ENCODE results near the gene KNSTRN.
A peak's percentile ranks its signal among the peaks of the same experiment; 100 is the strongest.

Gene KNSTRN

GRCh38 chr15:40368719-40369473 is 13.6 kb upstream of the KNSTRN start:
- H3K27me3 Mint-ChIP-seq = no peaks in the 10 kb centered on the region
- H3K36me3 Mint-ChIP-seq = no peaks in the 10 kb centered on the region
- H3K4me1 Mint-ChIP-seq = peaks cover 29% of the 10 kb centered on the region
- H3K4me3 Mint-ChIP-seq = peak overlapping the region; percentile 74
- H3K9me3 Mint-ChIP-seq = no peaks in the 10 kb centered on the region
- H3K27ac Mint-ChIP-seq = no peak overlapping the region

- H3K36me3 Mint-ChIP-seq = no peaks in the 10 kb centered on the region
- peaks cover 29% of the 10 kb centered on the region for H3K4me1 Mint-ChIP-seq
- H3K9me3 Mint-ChIP-seq = no peaks in the 10 kb centered on the region
- H3K27me3 Mint-ChIP-seq = no peaks in the 10 kb centered on the region
- H3K27ac Mint-ChIP-seq = no peak overlapping the region
- H3K4me3 Mint-ChIP-seq = peak overlapping the region; percentile 74
Observed at GRCh38 chr15:40369474-40369869, 13.0 kb upstream of the KNSTRN start.

DNA sequence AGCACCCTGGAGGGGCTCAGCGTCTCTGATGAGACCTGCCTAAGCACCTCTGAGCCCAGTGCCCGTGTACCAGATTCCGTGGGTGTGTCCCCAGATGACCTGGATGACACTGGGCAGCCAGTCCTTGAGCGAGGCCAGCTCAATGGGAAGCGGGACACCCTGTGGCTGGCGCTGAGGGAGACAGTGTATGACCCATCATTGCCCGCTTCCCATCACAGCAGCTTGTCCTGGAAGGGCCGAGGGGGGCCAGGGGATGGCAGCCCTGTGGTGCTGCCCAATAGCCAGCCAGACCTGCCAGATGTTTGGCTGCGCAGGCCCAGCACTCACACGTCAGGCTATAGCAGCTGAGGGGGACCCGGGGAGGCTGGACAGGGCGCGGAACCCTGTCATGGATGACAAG is 12.6 kb upstream of the KNSTRN start:
- Mint-ChIP-seq H3K9me3 (no peaks in the 10 kb centered on the region), H3K4me3 (no peak overlapping the region), H3K27me3 (no peaks in the 10 kb centered on the region), H3K36me3 (no peaks in the 10 kb centered on the region), H3K4me1 (peaks cover 29% of the 10 kb centered on the region), H3K27ac (no peak overlapping the region)

DNA sequence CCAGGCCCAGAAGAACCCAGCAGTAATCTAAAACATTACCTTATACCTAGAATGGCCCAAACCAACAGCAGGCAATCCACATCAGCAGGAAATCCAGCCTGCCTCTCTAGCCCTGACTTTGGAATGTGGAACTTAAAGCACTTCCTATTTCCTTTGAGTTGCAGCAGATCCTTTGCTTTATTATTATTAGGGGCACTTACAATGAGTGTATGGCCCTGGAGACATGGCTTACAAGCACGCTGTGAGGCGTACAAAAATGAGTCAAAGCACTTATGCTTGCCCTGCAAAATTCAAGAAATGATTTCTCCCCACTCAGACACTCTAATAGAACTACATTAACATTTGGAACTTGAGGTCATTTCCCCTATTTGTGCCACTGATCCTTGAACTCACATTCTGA is 9.5 kb upstream of the KNSTRN start:
- Mint-ChIP-seq H3K9me3 (no peaks in the 10 kb centered on the region), H3K27ac (no peak overlapping the region), H3K4me3 (no peak overlapping the region), H3K36me3 (no peaks in the 10 kb centered on the region), H3K4me1 (peaks cover 4% of the 10 kb centered on the region), H3K27me3 (no peaks in the 10 kb centered on the region)

DNA sequence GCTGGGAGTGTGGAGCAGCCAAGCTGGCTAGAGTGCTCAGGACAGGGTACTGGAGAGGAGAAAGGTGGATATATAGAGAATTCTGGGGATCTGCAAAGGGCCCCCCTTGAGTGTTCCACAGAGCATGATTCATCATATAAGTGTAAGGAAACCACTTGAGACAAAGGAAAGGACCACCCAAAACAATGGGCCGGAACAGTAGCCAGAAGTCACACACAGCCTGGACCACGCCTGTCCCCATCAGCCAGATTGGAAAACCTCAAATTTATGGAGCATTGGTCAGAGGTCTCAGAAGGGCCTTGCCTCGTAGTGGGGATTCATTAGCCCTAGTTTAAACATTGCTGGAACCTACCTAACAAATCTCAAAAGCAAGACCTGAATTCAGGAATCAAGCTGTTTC is 4.9 kb upstream of the KNSTRN start:
- H3K4me1 Mint-ChIP-seq = peaks cover 2% of the 10 kb centered on the region
- no peaks in the 10 kb centered on the region for H3K9me3 Mint-ChIP-seq
- H3K27me3 Mint-ChIP-seq = no peaks in the 10 kb centered on the region
- H3K27ac Mint-ChIP-seq = no peak overlapping the region
- no peak overlapping the region for H3K4me3 Mint-ChIP-seq
- H3K36me3 Mint-ChIP-seq = no peaks in the 10 kb centered on the region

DNA sequence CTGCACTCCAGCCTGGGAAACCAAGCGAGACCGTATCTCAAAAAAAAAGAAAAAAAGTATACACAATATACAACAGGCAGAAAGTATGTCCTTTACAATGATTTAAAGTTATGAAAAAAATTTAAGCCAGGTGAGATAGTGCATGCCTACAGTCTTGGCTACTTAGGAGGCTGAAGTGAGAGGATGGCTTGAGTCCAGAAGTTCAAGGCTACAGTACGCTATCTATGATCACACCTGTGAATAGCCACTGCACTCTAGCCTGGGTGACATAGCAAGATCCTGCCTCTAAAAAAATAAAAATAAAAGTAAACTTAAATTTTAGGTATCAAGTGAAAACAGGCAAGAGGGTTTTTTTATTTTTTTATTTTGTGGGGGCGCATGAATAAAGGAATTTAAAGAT is 3.1 kb upstream of the KNSTRN start:
- no peak overlapping the region for H3K4me3 Mint-ChIP-seq
- H3K27ac Mint-ChIP-seq = no peak overlapping the region
- H3K27me3 Mint-ChIP-seq = no peaks in the 10 kb centered on the region
- H3K9me3 Mint-ChIP-seq = no peaks in the 10 kb centered on the region
- peaks cover 13% of the 10 kb centered on the region for H3K4me1 Mint-ChIP-seq
- H3K36me3 Mint-ChIP-seq = peaks cover 2% of the 10 kb centered on the region

GRCh38 chr15:40379853-40380252 is 2.7 kb upstream of the KNSTRN start:
- Mint-ChIP-seq H3K36me3 (peaks cover 2% of the 10 kb centered on the region), H3K4me1 (peaks cover 18% of the 10 kb centered on the region), H3K4me3 (no peak overlapping the region), H3K9me3 (no peaks in the 10 kb centered on the region), H3K27me3 (no peaks in the 10 kb centered on the region), H3K27ac (no peak overlapping the region)

DNA sequence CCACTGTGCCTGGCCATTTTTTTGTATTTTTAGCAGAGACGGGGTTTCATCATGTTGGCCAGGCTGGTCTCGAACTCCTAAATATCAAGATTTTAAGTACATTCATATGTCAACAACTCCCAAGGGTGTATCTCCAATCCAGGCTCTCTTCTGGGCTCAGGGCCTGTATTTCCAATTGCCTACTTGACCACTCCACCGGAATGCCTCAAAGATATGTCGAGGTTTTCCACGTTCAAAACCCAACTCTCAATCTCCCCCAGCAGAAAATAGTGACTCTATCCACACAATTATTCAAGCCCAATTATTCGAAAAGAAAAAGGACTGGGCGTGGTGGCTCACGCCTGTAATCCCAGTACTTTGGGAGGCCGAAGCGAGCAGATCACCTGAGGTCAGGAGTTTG is 1.9 kb upstream of the KNSTRN start:
- H3K9me3 Mint-ChIP-seq = no peaks in the 10 kb centered on the region
- H3K27me3 Mint-ChIP-seq = no peaks in the 10 kb centered on the region
- peaks cover 2% of the 10 kb centered on the region for H3K36me3 Mint-ChIP-seq
- no peak overlapping the region for H3K27ac Mint-ChIP-seq
- H3K4me1 Mint-ChIP-seq = peaks cover 24% of the 10 kb centered on the region
- no peak overlapping the region for H3K4me3 Mint-ChIP-seq

DNA sequence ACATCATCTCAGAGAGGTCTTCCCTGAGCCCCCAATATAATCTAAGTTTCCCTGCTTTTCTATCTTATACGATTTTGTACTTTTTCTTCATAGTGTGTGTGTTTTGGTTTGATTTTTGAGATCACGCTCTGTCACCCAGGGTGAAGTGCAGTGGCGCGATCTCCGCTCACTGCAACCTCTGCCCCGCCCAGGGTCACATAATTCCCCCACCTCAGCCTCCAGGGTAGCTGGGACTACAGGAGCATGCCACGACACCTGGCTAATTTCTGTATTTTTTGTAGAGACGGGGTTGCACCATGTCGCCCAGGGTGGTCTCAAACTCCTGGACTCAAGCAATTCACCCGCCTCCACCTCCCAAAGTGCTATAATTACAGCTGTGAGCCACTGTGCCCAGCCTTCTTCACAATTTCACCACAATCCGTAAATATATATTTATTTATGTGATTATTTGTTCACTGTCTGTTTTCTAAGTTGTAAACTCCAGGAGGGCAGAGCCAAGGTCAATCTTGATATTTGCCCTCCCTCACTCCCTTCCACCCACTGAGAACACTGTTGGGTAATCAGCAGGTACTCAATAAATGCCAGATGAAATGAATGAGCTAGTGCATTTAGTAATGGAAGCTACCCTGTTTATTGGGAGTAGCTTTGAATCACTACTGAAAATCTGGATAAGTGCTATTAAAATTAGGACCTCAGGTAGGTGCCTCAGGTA is 547 bp upstream of the KNSTRN start:
- Mint-ChIP-seq H3K4me1 (peaks cover 24% of the 10 kb centered on the region), H3K36me3 (peaks cover 2% of the 10 kb centered on the region), H3K9me3 (no peaks in the 10 kb centered on the region), H3K27ac (no peak overlapping the region), H3K4me3 (no peak overlapping the region), H3K27me3 (no peaks in the 10 kb centered on the region)

DNA sequence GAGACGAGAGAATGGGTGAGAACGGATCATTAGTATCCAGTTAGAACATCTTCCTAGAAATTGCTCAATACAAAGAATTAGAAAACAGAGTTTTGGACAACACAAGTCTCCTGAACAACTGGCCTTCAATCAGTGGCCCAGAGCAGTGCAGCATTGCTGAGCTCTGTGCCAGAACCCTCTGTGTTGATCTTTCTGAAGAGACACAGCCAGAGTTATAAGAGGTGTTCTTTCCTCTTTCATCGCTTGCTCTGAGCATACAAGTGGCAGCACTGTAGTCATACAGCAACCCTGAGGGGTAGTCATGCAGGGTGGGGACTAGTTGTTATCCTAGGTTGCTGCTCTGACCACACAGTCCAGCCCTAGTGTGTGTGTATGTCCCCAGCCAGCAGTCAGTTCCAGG is 4.0 kb downstream of the KNSTRN start:
- no peaks in the 10 kb centered on the region for H3K27me3 Mint-ChIP-seq
- H3K4me1 Mint-ChIP-seq = peaks cover 24% of the 10 kb centered on the region
- H3K27ac Mint-ChIP-seq = no peak overlapping the region
- H3K9me3 Mint-ChIP-seq = no peaks in the 10 kb centered on the region
- H3K36me3 Mint-ChIP-seq = peaks cover 12% of the 10 kb centered on the region
- H3K4me3 Mint-ChIP-seq = no peak overlapping the region

GRCh38 chr15:40388941-40389823 is 6.7 kb downstream of the KNSTRN start:
- Mint-ChIP-seq H3K27ac (no peak overlapping the region), H3K4me3 (no peak overlapping the region), H3K4me1 (peaks cover 11% of the 10 kb centered on the region), H3K27me3 (no peaks in the 10 kb centered on the region), H3K36me3 (peaks cover 15% of the 10 kb centered on the region), H3K9me3 (no peaks in the 10 kb centered on the region)

DNA sequence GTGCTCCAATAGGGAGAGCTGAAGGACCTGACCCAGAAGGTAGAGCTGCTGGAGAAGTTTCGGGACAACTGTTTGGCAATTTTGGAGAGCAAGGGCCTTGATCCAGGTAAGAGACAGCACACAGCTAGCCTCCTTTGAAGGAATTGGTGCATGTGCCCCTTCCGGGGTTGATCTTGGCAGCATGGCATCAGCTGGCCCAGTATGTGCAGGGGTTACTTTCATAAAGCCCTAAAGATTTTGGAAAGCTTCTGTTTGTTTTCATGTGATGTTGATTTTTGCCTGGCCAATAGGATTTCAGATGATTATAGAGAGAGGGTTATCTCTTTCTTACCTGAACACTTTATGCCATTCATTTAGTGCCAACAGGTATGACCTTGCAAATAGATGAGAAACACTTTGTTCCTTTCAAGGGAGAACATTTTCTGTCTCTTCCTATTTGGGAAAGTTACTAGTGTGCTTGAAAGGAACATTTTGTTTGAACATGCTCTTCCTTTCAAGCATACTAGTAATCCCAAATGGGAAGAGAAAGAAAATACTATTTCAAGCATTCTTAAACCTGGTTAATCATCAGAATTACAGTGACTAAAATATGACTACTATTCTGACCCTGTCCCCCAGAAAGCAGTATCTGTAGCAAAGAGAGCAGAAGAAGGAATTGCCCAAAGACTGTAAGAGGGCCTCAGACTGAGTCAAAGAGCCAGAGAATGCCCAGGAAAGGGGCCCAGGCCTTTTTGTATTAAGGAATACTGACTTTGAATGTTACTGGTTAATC is 7.5 kb downstream of the KNSTRN start:
- no peak overlapping the region for H3K4me3 Mint-ChIP-seq
- no peak overlapping the region for H3K27ac Mint-ChIP-seq
- no peaks in the 10 kb centered on the region for H3K27me3 Mint-ChIP-seq
- H3K4me1 Mint-ChIP-seq = peaks cover 4% of the 10 kb centered on the region
- peaks cover 15% of the 10 kb centered on the region for H3K36me3 Mint-ChIP-seq
- H3K9me3 Mint-ChIP-seq = no peaks in the 10 kb centered on the region

DNA sequence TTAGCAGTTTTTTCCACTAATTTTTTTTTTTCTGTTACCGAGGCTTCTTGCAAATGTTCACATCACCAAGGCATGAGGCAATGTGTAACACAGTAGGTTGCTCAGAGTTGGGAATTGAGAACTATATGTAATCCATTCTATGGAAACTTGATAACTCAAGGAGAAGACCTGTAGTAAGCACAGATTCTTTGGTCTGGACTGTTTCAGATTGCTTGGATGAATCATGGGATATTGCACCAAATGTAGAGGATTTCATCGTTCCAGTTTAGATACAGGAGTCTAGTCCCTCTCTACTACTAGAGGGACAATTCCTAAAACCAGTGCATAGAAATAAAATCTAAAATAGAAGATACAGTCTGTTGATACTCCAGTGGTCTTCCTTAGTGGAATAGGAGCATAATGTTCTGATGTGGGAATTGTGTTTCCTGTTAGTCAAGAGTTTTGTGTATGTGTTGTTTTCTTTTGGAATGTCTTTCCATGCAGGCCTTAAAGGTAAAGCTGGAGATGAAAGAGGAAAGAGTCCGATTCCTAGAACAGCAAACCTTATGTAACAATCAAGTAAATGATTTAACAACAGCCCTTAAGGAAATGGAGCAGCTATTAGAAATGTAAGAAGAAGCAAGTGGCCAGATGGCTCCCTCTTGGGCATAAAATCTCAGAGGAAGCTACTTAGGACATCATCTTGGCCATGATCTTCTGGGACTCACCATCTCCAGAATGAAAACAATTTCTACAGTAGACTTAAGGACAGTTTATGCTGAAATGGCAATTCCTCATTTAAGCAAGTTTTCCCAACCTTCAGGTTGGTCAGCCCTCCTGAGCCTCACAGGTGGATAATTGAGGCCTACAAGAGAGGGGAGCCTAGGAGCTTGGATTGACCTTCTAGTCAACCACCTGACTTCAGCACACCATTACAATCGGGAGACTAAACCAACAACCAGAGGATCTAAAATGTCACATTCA is 10.7 kb downstream of the KNSTRN start:
- H3K4me1 Mint-ChIP-seq = peaks cover 8% of the 10 kb centered on the region
- no peak overlapping the region for H3K27ac Mint-ChIP-seq
- H3K27me3 Mint-ChIP-seq = no peaks in the 10 kb centered on the region
- H3K4me3 Mint-ChIP-seq = no peak overlapping the region
- H3K9me3 Mint-ChIP-seq = no peaks in the 10 kb centered on the region
- H3K36me3 Mint-ChIP-seq = peaks cover 13% of the 10 kb centered on the region

DNA sequence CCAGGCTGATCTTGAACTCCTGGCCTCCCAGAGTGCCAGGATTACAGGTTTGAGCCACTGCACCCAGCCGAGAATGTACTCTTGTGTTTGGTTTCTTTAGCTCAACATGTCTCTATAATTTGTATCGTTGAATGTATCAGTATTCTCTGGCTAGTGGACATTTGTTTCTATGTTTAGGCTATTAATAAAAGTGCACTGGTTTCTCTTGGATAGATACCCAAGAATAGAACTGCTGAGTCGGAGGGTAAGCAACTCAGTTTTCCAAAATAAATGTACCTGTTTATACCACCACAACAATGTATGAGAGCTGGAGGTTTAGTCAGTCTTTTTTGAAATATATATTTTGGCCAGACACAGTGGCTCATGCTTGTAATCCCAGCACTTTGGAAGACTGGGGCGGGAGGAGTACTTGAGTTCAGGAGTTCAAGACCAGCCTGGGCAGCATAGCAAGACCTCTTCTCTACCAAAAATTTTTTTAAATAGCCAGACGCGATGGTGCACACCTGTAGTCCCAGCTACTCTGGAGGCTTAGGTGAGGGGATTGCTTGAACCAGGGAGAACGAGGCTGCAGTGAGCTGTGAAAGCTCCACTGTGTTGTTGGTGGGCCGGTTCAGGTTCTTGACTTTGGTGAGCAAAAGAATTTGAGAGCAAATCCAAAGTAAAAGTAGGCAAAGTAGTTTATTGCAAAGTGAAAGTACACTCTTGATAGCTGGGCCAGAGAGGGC is 15.3 kb downstream of the KNSTRN start:
- H3K27ac Mint-ChIP-seq = no peak overlapping the region
- no peaks in the 10 kb centered on the region for H3K9me3 Mint-ChIP-seq
- peaks cover 22% of the 10 kb centered on the region for H3K4me1 Mint-ChIP-seq
- no peaks in the 10 kb centered on the region for H3K27me3 Mint-ChIP-seq
- no peak overlapping the region for H3K4me3 Mint-ChIP-seq
- H3K36me3 Mint-ChIP-seq = peaks cover 5% of the 10 kb centered on the region
